Hematopoietic multipotent progenitor cell treated with erythropoietin and hydrocortisone succinate and interleukin-3 and kit ligand, for 8 days (in vitro differentiated cells): ENCODE data around the gene SLC37A1.

ENCODE experiments used
- DNase-seq: peaks from one replicate; pipeline ENCODE4 v3.0.0-alpha.2; 2015

Gene SLC37A1

DNA sequence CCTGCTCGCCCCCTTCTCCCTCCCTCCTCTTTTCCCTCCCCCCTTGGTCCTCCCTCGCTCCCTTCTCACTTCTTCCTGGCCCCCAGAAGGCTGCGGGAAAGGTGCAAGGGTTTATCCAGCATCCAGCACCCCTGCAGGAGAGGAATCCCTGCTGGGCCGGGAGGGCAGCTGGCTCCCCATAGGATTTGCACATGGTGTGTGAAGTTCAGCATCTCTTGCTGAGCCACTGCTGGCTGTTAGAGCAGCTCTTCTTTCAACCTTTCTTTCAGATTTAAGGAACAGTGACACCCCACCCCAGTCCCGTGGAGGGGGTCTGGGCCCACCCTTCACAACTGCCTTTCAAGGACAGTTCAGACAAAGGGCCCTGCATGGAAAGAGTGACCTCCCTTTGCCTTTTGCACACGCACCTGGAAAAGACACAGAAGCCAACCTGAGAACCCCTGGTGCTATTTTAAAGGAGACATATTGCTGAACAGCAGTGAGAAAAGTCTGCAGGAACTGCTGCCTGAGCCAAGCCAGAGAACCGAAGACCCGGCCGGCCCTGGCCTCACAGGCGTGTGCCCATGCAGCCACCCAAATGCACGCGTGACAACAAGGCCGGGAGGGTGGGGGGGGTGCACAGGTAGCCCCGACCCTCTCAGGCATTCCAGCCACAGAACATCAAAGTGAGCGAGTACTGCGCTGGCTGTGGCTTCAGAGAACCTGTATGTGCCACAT is 66.6 kb downstream of the SLC37A1 start:
- DNase-seq = no peak

- DNase-seq = no peak
Observed at GRCh38 chr21:42580793-42581321, 67.2 kb downstream of the SLC37A1 start.

- DNase-seq = no peak
Observed at GRCh38 chr21:42581336-42581992, 67.8 kb downstream of the SLC37A1 start.

DNA sequence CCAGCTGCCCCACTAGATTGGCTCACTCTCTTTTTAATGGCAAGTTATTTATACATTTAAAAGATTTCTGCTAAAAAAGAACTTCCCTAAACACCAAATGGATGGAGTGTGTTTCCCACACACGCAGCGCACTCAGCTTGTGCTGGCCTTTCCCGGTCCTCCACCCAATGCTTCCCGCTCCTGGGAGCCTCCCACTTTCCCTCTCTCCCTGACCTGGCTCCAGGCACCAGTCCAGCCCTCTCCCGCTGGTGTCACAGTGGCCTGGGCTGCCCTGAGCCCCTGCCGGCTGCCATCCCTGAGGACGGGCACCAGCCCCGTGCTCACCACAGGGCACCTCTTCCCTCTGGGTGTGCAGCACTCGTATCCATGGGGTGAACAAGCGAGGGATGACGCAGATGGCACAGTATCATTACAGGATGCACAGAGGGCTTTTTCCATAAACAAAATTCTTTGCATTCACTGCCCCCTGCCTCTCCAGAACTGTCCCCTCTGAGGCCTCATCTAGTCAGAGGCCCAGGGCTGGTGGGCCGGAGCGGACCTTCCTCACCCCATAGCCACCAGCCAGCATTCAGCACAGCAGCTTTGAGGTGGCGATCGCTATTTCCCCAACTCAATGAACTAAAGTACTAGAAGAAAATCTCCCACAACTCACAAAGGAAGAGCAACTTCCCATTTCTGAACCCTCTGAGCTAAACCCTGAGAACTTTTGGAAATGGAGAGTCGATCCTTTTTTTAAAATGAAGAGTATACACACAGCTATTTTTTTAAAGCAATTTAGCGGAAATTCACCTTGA is 68.5 kb downstream of the SLC37A1 start:
- no peak for DNase-seq

DNA sequence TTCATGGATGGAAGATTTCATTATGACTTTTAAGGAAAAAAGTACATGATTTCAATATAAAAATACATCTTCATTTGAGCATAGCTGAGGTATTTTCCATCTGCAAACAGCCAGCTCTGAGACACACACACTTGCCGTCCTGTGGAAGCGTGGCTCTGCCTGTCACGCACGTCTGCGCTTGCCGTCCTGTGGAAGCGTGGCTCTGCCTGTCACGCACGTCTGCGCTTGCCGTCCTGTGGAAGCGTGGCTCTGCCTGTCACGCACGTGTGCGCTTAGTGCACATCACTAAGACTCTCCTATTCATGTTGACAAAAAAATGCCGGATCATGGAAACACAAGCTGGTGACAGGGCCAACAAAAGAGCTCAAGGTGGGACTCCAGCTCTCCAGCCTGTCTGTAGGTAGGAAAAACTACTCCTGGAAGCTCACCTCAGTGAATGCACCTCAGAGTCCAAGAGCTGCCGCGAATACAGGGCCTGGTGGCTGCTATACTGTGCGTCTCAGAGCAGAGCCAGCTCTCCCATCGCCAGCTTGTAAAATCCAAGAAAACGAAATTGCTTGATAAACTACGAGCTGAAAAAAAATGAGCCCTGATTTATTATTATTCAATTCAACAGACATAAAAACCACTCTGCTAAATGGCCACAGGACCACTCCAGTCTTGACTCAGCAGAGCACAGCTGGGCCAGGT is 69.3 kb downstream of the SLC37A1 start:
- DNase-seq = no peak

DNA sequence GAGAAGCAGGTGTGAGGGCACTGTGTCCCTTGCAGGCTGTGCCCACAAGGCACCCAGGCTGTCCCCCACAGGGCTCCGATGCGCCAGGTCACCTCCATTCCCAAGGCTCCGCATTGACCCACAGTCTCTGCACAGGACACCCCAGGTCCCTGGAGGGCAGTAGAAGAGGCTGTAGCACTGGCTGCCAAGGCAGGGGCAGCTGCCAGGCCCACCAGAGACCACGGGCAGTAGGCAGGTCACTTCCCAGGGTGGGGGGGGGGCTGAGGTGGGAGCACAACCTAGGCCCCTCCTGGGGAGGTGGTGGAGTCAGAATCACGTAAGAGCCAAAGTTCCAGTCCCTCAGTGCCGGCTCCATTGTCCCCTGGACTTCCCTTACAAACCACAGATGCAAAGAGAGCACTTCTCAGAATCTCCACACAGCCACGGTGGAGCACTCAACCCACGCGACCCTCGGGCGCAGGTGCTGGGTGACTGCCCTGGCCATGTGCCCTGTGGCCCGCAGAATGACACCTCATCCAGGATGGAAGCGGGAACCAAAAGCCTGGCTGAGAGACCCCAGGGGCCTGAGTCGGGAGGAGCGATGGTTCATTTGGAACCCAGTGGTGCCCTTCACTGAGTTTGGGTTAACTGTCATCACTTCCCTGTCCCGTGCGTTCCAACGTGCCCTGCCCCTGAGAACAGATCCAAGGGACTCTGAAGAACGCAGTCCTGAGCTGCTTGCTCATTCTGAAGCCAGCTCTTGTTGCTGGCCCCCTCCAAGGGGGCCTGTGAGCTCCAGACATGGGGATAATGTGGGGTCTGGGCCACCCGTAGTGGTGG is 70.0 kb downstream of the SLC37A1 start:
- no peak for DNase-seq

GRCh38 chr21:42584296-42584641 is 70.6 kb downstream of the SLC37A1 start:
- no peak for DNase-seq

DNA sequence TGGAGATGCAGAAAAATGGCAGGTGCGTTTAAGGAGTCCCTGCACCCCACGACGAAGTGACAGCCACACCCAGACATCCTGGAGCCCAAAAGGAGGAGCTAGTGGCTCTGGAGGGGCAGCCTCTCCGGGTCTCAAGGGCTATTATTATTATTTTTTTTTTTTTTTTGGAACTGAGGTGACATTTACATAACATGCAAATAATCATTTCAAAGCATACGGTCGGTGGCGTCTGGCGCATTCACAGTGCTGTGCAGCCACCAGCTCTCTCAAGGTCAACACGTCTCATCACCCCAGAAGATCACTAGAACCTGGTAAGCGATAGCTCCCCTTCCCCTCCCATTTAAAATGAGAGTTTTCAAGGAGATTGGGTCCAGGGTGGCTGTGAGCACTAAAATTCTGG is 72.2 kb downstream of the SLC37A1 start:
- no peak for DNase-seq

DNA sequence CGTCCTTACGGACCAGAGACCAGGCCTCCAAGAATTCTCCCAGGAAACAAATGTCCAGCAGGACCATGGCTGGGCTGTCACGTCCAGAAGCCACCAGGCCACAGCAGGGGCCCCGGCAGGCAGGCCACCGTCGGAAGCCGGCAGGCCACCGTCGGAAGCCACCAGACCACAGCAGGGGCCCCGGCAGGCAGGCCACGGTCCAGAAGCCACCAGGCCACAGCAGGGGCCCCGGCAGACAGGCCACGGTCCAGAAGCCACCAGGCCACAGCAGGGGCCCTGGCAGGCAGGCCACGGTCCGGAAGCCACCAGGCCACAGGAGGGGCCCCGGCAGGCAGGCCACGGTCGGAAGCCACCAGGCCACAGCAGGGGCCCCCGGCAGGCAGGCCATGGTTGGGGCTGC is 72.8 kb downstream of the SLC37A1 start:
- DNase-seq = no peak

DNA sequence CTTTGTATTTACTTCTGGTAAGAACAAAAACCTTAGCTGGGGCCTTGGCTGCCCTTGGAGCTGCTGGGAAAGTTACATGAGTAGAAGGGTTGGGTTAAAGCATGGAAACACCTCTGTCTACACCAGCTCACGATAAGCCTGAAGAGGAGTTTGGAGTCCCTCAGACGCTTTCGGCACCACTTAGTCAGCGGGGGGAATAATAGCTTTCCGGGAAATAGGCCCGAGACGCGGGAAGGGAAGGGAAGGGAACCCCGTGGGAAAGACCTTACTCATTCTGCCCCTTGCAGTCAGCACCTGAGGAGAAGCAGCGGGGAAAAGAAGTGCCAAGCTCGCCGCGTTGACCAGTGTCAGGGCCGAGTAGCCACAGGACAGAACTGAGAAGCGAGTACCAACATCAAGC is 73.4 kb downstream of the SLC37A1 start:
- DNase-seq = no peak

DNA sequence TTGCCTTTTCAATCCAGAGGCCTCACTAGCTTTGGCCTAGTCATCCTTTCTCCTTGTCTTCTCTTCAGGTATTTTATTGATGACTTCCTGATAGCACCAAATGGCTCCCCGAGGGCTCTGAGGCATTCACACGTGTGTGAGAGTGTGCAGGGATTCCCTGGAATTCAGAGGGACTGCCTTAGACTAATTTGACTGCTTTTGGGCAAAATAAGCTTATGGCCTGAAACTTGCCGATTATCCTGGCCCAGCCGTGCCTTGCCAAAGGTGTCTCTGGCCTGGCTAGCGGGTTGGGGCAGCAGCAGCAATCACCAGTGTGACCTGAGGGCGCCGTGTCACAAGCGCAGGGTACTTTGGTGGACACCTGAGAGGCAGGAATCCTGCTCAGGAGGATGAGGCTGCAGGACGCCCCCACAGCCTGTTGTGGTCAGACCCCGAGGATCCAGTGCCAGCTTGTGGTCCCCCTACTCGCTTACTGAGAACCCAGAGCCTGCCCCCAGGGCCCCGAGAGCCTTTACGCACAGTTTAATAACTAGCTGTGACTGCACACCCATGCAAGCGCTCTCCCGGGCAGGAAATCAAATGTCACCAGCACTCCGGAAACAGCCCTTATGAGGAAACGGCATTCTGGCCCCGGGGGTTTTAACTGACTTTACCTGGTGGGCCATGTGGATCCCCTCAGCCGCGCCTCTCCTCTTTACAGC is 76.9 kb downstream of the SLC37A1 start:
- DNase-seq = no peak

DNA sequence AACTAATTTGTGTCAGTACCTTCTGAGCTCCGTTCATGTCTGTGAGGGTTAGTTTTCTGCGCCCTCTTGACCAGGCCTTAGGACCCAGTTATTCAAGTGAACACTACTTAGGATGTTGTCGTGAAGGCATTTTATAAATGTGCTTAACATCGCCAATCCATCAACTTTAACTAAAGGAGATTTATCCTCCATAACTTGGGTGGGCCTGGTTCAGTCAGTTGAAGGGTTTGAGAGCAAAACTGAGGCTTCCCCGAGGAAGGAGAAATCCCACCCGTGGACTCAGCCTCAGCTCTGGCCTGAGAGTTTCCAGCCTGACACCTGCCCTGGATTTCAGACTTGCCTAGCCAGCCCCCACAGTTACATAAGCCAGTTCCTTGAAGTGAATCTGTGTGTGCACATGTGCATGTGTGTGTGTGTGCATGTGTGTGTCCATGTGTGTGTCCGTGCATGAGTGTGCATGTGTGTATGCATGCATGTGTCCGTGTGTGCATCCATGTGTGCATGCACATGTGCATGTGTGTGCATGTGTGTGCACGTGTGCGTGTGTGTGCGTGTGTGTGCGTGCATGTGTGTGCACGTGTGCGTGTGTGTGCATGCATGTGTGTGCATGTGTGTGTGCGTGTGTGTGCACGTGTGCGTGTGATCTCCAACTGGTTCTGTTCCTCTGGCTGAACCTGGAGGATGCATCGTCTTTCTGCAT is 77.7 kb downstream of the SLC37A1 start:
- DNase-seq = no peak

- DNase-seq = no peak
Observed at GRCh38 chr21:42592156-42592820, 78.6 kb downstream of the SLC37A1 start.

DNA sequence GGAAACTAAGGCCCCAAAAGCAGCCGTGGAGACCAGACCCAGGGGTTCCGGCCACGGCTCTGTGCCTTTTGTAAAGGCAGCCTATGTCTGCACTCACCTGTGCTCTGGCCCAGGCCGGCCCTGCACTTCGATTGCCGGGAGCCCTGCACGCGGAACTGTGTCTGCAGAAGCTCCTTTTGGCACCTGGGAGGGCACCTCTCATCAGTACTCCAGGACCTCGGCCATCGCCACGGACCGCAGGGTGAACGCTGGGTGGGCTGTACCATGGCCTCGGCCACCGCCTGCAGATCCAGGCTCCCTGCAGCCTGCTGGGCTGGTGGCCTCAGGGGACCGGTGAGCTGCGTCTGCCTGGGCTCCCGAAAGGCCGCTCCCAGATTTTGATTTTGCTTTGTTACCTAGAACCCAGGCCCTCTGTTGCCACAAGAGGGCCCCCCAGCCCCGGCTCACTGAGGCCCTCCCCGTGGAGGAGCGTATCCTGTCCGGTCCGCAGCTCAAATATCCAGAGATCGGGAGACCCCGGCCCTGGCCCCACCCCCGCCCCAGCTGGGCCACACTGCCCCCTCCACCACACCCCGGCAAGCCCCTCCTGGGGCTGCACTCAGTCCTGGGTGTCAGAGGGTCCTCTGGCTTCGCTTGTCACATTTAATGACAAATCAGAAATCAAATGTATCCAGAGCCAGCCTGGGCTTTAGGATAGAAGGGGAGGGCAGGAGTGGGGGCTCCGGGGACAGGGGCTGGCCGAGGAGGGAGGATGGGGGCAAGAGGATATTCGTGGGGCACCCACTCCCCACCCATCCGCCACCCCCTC is 79.6 kb downstream of the SLC37A1 start:
- peak; percentile 61 for DNase-seq

DNA sequence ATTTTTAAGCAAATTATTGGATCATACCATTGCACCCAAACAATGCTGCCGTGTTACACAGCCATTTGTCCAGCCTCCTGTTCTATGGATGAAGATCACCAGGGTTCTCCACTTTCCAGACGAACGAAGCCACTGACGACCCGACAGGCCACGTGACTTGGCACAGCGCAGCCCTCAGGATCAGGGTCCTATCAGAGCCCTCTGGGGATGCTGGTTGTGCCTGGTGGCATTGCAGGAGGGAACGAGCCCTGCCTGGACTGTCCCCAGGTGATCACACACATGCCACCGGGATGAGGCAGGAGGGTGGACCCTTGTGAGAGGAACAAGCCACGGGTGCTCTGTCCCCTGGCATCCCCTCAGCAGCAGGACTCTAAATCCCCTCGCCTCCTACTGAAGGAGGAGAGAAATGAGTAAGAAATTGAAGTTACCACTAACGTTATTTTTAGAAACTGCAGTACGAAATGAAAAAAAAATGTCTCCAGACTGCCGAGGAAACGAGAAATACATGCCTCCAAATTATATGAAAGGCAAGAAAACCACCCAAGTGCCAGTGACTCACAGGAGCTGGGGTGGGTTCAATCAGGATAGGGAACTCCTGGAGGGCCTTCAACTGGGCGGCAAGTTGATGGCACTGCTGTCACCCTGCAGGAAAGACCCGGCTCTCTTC is 81.1 kb downstream of the SLC37A1 start:
- DNase-seq = no peak

- no peak for DNase-seq
Observed at GRCh38 chr21:42595283-42596187, 81.9 kb downstream of the SLC37A1 start.

- no peak for DNase-seq
Observed at GRCh38 chr21:42596657-42597056, 83.0 kb downstream of the SLC37A1 start.
